HG03354 (cell line): Measurements from ENCODE around the gene MBTD1.
"Not testable (repeated sequence)": the region's sequence is repeated elsewhere in the genome, so short reads cannot be mapped to it uniquely, and the experiment has no call there.

Source experiments
- ATAC-seq: cut with Tn5 transposase; IDR thresholded peaks from one replicate; pipeline ENCODE4 v1.9.1; 2021; ENCODE audit warnings: mild to moderate bottlenecking; ENCODE audit not compliant: unreplicated experiment, poor library complexity, severe bottlenecking

MBTD1 gene

GRCh38 chr17:51257150-51258081 is 2.4 kb downstream of the MBTD1 start:
- ATAC-seq: no peak

- no peak for ATAC-seq
Measured at GRCh38 chr17:51256101-51256500, 3.7 kb downstream of the MBTD1 start.

DNA sequence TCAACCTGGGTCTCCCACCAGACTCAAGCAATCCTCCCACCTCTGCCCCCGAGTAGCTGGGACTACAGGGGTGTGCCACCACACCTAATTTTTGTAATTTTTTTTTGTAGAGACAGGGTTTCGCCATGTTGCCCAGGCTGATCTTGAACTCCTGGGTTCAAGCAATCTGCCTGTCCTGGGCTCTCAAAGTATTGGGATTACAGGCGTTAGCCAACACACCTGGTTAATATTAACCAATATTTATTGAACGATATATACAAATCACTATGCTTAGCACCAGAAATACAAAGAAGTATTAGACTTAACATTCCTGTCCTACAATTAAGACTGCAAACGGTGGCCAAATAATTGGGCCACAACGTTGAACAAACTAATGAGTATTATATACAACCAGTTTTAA is 4.2 kb downstream of the MBTD1 start:
- ATAC-seq: no peak

GRCh38 chr17:51251010-51251409 is 8.8 kb downstream of the MBTD1 start:
- no peak for ATAC-seq

DNA sequence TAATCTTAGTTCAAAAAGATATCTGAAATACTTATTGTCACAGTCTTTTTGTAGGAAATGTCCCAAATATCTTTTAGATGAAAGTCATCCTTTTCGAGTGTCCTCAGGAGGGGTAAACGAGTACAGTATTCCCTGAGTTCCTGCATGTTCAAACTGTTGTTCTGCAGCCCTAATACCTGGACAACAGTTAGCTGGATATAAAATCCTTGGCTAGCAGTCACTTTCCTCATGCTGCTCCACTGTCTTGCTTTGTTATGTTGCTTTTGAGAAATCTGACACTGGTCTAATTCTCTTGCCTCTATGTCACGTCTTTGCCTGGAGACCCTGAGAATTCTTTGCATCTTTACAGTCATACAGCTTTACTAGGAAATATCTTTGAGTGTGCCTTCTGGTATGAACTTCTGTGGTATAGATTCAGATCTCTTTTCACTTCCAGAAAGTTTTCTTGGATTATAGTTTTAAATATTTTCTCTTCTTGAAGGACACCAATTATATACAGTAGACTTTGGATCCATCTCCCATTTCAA is 9.5 kb downstream of the MBTD1 start:
- no peak for ATAC-seq

DNA sequence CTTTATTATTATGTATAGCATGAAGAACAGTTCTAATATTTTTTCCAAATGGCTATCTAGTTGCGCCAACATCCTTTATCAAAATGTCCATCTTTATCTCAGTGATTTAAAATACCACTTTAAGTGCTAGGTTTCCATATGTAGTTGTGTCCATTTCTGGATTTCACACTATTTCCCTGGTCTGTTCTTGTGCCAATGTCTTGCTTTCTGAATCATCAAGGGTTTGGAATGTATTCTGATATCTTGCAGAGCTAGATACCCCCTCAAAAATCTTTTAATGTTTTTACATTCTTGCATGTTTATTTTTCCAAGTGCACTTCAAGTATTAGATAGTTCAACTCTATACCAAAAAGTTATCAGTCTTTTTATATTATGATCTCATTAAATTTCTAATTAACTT is 14.3 kb downstream of the MBTD1 start:
- no peak for ATAC-seq

DNA sequence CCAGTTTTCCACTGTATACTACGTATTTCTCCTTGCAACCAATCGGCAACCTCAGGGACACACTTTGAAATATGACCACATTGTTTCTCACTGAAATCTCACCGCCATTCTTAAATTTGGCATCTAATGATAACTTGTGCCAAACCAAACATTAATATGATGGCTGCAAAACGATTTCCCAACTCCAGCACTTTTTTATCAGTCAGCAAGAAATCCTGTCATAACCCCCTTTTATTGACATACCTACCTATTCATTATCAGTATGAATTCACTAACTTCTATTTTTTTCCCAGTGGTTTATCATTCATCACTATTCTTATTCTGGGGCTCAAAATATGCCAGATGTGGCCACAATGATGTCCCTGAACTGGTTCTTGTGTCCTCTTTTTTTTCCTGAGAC is 15.8 kb downstream of the MBTD1 start:
- no peak for ATAC-seq

GRCh38 chr17:51240275-51240674 is 19.6 kb downstream of the MBTD1 start:
- ATAC-seq: no peak

GRCh38 chr17:51238255-51238887 is 21.5 kb downstream of the MBTD1 start:
- peak; percentile 81 for ATAC-seq

- no peak for ATAC-seq
Measured at GRCh38 chr17:51234162-51234561, 25.7 kb downstream of the MBTD1 start.

DNA sequence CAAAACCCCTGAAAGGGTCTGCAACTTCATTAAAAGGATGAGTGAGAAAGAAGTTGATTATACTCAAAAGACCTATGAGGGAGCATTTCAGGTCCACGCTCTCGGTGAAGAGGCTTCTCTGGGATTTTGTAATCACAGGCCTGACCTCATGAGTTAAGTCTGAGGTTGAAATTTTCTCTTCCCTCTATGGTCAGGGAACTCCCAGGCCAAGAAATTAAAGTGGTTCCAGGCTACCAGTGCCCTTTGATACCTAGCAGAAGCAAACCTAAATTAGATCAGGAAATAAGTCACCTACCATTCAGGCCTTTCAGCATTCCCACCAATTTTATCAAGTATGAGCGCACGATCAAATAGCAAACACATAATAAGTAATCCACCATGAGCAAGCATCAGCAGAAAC is 27.9 kb downstream of the MBTD1 start:
- ATAC-seq: no peak

GRCh38 chr17:51230306-51230705 is 29.5 kb downstream of the MBTD1 start:
- ATAC-seq: no peak

GRCh38 chr17:51229889-51230288 is 30.0 kb downstream of the MBTD1 start:
- no peak for ATAC-seq

DNA sequence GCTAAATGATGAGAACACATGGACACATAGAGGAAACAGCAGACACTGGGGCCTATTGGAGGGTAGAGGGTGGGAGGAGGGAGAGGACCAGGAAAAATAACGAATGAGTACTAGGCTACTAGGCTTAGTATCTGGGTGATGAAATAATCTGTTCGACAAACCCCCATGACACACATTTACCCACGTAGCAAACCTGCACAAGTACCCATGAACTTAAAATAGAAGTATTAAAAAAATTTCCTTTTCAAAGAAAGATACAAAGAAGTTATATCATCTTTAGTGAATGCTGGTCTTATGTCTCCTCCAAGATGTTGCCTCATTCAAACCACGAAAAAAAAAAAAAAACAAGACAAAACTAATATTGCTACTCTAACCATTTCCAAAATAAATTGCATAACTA is 31.7 kb downstream of the MBTD1 start:
- ATAC-seq: no peak

DNA sequence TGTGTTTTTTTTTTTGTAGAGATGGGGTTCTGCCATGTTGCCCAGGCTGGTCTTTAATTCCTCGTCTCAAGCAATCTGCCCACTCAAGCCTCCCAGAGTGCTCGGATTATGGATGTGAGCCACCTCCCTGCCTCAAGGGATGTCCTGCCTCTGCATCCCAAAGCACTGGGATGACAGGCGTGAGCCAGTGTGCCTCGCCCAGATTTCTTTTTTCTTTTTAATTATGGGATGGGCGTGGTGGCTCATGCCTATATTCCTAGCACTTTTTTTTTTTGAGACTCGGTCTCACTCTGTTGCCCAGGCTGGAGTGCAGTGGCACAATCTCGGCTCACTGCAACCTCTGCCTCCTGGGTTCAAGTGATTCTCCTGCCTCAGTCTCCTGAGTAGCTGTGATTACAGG is 34.3 kb downstream of the MBTD1 start:
- not testable (repeated sequence) for ATAC-seq

DNA sequence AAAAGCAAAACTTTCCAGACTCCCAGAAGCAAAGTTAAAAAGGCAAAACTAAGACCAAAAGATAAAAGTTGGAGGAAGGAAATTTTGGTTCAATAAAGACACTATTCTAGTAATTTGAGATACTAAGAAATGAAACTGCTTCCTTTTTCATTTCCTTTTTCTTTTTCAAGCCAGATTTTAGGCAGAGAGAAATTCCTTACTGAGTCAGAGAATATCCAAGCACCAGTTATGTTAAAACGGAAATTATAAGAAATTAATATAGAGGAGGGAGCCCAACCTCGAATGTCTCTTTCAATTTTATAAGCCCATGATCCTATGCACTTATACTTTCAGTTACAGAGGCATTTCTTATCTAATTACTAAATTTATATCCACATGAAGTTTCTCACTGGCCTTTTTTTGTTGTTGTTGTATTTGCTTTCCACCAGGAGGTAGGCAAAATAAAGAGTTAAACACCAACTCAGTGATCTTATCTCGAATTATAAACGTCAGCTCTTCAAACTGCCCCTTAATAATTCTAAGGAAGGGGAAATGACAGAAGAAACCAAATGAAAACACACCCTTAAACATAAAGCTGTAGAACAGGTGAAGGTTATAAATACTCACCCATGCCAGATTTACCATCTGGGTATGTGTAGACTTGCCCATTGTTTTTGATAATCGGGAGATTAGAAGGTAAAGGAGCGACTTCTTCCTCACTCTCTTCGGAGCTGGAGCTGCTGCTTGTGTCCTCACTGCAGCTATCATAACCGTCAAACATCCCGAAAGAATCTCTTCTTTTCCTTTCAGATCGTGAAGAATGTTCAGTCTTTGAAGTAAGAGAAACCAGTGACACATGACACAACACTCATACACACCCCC is 35.2 kb downstream of the MBTD1 start:
- no peak for ATAC-seq

- ATAC-seq: no peak
Measured at GRCh38 chr17:51221322-51221721, 38.5 kb downstream of the MBTD1 start.

GRCh38 chr17:51217946-51218345 is 41.9 kb downstream of the MBTD1 start:
- no peak for ATAC-seq

DNA sequence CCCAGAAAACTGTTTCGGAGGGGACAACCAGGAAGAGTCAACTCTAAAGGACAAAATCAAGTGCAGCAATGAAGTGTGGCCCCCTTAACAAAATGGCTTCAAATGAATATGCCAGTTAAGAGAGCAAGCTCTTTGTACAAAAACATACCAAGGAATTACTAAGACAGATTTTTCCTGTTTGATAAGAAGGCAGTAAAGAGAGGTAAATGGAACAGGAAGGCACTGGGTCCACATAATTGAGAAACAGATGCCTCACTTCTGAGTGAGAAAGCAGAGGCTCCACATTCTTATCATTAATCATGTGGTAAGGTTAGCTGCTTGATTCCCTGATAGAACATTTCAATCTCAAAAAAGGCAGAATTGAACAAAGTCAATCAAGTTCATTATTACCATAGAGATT is 44.9 kb downstream of the MBTD1 start:
- ATAC-seq: no peak

GRCh38 chr17:51203838-51204237 is 56.0 kb downstream of the MBTD1 start:
- no peak for ATAC-seq
